Liver (tissue), 9 donors: ENCODE measurements around the gene ZFP36. TPM values are rescaled to one million over a fixed set of nuclear protein-coding genes. Genes with fewer than 3 reads are reported as not detected.

Source experiments
- DNase-seq: peaks from one replicate; pipeline ENCODE4 v3.0.0-alpha.2; 2017; ENCODE audit warnings: low spot score
- H3K27ac ChIP-seq, 2 donors: one replicate each; pipeline ENCODE4 v1.7.0; 2013; ENCODE audit warnings: inconsistent platforms in 2 of 2, low read length in 2 of 2, control low read depth in 1 of 2, low read depth in 1 of 2, mild to moderate bottlenecking in 1 of 2
- H3K27me3 ChIP-seq, 4 donors: one replicate each; pipeline versions ENCODE4 v1.6.1 to v1.7.0; 2013; ENCODE audit warnings: low read length in 3 of 4, inconsistent platforms in 1 of 4, mild to moderate bottlenecking in 1 of 4, moderate library complexity in 1 of 4; ENCODE audit not compliant: control insufficient read depth in 4 of 4, insufficient read depth in 4 of 4
- H3K36me3 ChIP-seq, 4 donors: one replicate each; pipeline versions ENCODE4 v1.6.1 to v1.7.0; 2013; ENCODE audit warnings: low read length in 3 of 4, mild to moderate bottlenecking in 3 of 4, low read depth in 1 of 4, moderate library complexity in 1 of 4; ENCODE audit not compliant: control insufficient read depth in 4 of 4, insufficient read depth in 3 of 4
- H3K4me1 ChIP-seq, 4 donors: one replicate each; pipeline versions ENCODE4 v1.6.1 to v1.7.0; 2013; ENCODE audit warnings: low read length in 3 of 4, mild to moderate bottlenecking in 3 of 4, moderate library complexity in 1 of 4; ENCODE audit not compliant: control insufficient read depth in 4 of 4, insufficient read depth in 4 of 4
- H3K4me3 ChIP-seq, 3 donors: one replicate each; pipeline versions ENCODE4 v1.6.1 to v1.7.0; 2013; ENCODE audit warnings: low read length in 3 of 3, control low read depth in 1 of 3, low read depth in 1 of 3, mild to moderate bottlenecking in 1 of 3
- H3K9ac ChIP-seq, 2 donors: one replicate each; pipeline ENCODE4 v1.7.0; 2013; ENCODE audit warnings: low read length in 2 of 2, mild to moderate bottlenecking in 2 of 2, moderate library complexity in 2 of 2, control low read depth in 1 of 2, low read depth in 1 of 2
- H3K9me3 ChIP-seq, 4 donors: one replicate each; pipeline versions ENCODE4 v1.6.1 to v1.7.0; 2013; ENCODE audit warnings: low read length in 3 of 4; ENCODE audit not compliant: control insufficient read depth in 4 of 4
- EGR1 ChIP-seq, 2 donors: IDR thresholded peaks; 2 replicates each; pipeline ENCODE4 v1.6.1; 2016 to 2018; ENCODE audit warnings: antibody characterized with exemption in 2 of 2, low read depth in 2 of 2
- FOXA1 ChIP-seq: IDR thresholded peaks from 2 replicates; pipeline ENCODE4 v1.6.1; 2016; ENCODE audit warnings: antibody characterized with exemption
- FOXA2 ChIP-seq: IDR thresholded peaks from 2 replicates; pipeline ENCODE4 v1.6.1; 2016; ENCODE audit warnings: antibody characterized with exemption
- GABPA ChIP-seq, 2 donors: IDR thresholded peaks in 1 of 2; conservative IDR thresholded peaks in 1 of 2; 2 replicates each; pipeline ENCODE4 v1.6.1; 2016; ENCODE audit warnings: antibody characterized with exemption in 2 of 2, mild to moderate bottlenecking in 1 of 2, moderate library complexity in 1 of 2
- HNF4A ChIP-seq, 2 donors: conservative IDR thresholded peaks; 2 replicates each; pipeline ENCODE4 v1.6.1; 2016; ENCODE audit warnings: antibody characterized with exemption in 2 of 2, mild to moderate bottlenecking in 2 of 2
- HNF4G ChIP-seq: IDR thresholded peaks from 2 replicates; pipeline ENCODE4 v1.6.1; 2016; ENCODE audit warnings: antibody characterized with exemption
- JUND ChIP-seq, 2 donors: IDR thresholded peaks; 2 replicates each; pipeline ENCODE4 v1.6.1; 2016; ENCODE audit warnings: antibody characterized with exemption in 2 of 2
- NR2F2 ChIP-seq: IDR thresholded peaks from 2 replicates; pipeline ENCODE4 v1.6.1; 2016; ENCODE audit warnings: antibody characterized with exemption
- RAD21 ChIP-seq, 2 donors: IDR thresholded peaks; 2 replicates each; pipeline ENCODE4 v1.6.1; 2016; ENCODE audit warnings: antibody characterized with exemption in 2 of 2, mild to moderate bottlenecking in 2 of 2
- RXRA ChIP-seq, 2 donors: IDR thresholded peaks; 2 replicates each; pipeline ENCODE4 v1.6.1; 2017 to 2018; ENCODE audit warnings: antibody characterized with exemption in 2 of 2, mild to moderate bottlenecking in 1 of 2
- SP1 ChIP-seq: IDR thresholded peaks from 2 replicates; pipeline ENCODE4 v1.6.1; 2018; ENCODE audit warnings: antibody characterized with exemption, mild to moderate bottlenecking
- TAF1 ChIP-seq: conservative IDR thresholded peaks from 2 replicates; pipeline ENCODE4 v1.6.1; 2016; ENCODE audit warnings: antibody characterized with exemption, mild to moderate bottlenecking
- YY1 ChIP-seq: IDR thresholded peaks from 2 replicates; pipeline ENCODE4 v1.6.1; 2016; ENCODE audit warnings: antibody characterized with exemption, mild to moderate bottlenecking
- WGBS: extraction: QIAGEN DNeasy Blood & Tissue Kit; methylation state at CpG from one replicate; pipeline ENCODE4 v1.1.7; 2013; 5-methylcytosine and 5-hydroxymethylcytosine counted together
- polyA plus RNA-seq, 2 donors: library from polyadenylated mRNA; stranded (reverse) in 1 of 2; unstranded in 1 of 2; fragments of 200-250 nt in 1 of 2; fragments of >200 nt in 1 of 2; fragmentation: Nextera tagmentation in 1 of 2; extraction: Ambion mirVana in 1 of 2; gene quantifications; one replicate each; pipeline versions ENCODE4 v1.2.1 to v1.2.3, GENCODE V29; 2013 to 2015
- total RNA-seq, 2 donors: library from RNA; depleted of rRNA; stranded (reverse); fragments of >200 nt; gene quantifications; one replicate each; pipeline ENCODE4 v1.2.3, GENCODE V29; 2014
- TF ChIP-seq, protein P1 (sequence below): IDR thresholded peaks from 2 replicates; pipeline ENCODE4 v1.6.1; 2016; ENCODE audit warnings: antibody characterized with exemption
- TF ChIP-seq, protein P2 (sequence below): IDR thresholded peaks from 2 replicates; pipeline ENCODE4 v1.6.1; 2016; ENCODE audit warnings: antibody characterized with exemption, mild to moderate bottlenecking
- TF ChIP-seq, protein P3 (sequence below): IDR thresholded peaks from 2 replicates; pipeline ENCODE4 v1.6.1; 2016; ENCODE audit warnings: antibody characterized with exemption
- TF ChIP-seq, protein P4 (sequence below): fragments of 150-350 bp; IDR thresholded peaks from 2 replicates; pipeline ENCODE4 v1.5.1; 2017; ENCODE audit warnings: improper control_type of control experiment, low read depth, low read length; ENCODE audit not compliant: missing input control
- TF ChIP-seq, protein P5 (sequence below): IDR thresholded peaks from 2 replicates; pipeline ENCODE4 v1.6.1; 2016; ENCODE audit warnings: antibody characterized with exemption
- donor health status: healthy.
- donor health status: healthy.
- donor health status: healthy.
- donor health status: healthy.
- donor health status: healthy.

The ZFP36 gene
- total and polyA plus RNA-seq, 4 donors = 3.6 to 91.9 (median 35.5) TPM

DNA sequence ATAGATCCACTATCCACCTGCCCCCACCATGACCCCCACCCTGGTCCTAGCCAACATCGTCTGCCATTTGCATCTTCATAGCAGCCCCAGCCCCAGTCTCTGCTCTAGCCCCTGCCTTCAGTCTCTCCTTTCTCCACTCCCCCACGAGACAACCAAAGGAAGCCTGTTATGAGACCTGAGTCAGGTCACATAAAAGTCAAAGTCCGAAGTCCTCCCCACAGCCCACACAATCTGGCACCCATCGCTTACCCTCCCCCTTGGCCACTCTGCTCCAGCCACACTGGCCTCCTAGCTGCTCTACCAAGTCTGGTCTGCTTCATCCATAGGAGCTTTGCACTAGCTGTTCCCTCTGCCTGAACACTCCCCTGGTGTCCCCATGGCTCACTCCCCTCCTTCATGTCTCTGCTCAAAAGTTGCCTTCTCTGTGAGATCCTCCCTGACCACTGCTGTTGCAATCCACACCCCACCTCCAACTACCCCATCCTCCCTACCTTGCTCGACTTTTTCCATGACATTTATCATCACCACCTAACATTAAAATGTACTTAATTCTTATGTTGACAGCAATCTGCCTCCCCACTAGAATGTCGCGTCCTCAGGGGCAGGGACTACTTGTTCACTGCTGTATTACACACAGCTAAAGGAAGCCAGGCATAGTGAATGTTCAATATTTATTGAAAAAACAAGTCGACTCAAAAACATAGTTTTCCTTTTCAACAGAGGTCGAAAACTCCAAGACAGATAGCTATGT lies 4.6 kb downstream of the ZFP36 start:
- WGBS = 5% methylated on average over 9 of the region's 9 CpGs
- Histone ChIP-seq H3K9me3 (no peaks in the 10 kb centered on the region), H3K27me3 (no peaks in the 10 kb centered on the region), H3K9ac (peak overlapping the region; percentile 64 to 98), H3K4me1 (peaks cover 5 to 32% (median 11%) of the 10 kb centered on the region in 4 donors), H3K36me3 (peaks cover 0 to 9% (median 0%) of the 10 kb centered on the region in 4 donors), H3K27ac (peak overlapping the region; percentile 89 to 98), H3K4me3 (peak overlapping the region; percentile 45 to 94 (median 80))
- DNase-seq = peak; percentile 59
- TF ChIP-seq YY1 (peak; percentile 61), RAD21 (IDR thresholded peaks at IDR 0.05) (no peak), SP1 (peak; percentile 94), NR2F2 (peak; percentile 38), HNF4G (peak; percentile 97), FOXA1 (no peak), GABPA (IDR thresholded peaks at IDR 0.05 in 1 of 2, conservative IDR thresholded peaks at IDR 0.05 in 1 of 2) (no peak), TAF1 (peak; percentile 69), FOXA2 (peak; percentile 26), JUND (IDR thresholded peaks at IDR 0.05) (peak; percentile 3 to 57), HNF4A (conservative IDR thresholded peaks at IDR 0.05) (peak; percentile 94 to 95), RXRA (IDR thresholded peaks at IDR 0.05) (peak; percentile 91 to 95), EGR1 (IDR thresholded peaks at IDR 0.05; ENCODE audit: low read depth in 2 of 2) (peak in 1 of 2 donors; percentile 89)
- TF ChIP-seq, protein P1, sequence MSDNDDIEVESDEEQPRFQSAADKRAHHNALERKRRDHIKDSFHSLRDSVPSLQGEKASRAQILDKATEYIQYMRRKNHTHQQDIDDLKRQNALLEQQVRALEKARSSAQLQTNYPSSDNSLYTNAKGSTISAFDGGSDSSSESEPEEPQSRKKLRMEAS = peak; percentile 72
- TF ChIP-seq, protein P2, sequence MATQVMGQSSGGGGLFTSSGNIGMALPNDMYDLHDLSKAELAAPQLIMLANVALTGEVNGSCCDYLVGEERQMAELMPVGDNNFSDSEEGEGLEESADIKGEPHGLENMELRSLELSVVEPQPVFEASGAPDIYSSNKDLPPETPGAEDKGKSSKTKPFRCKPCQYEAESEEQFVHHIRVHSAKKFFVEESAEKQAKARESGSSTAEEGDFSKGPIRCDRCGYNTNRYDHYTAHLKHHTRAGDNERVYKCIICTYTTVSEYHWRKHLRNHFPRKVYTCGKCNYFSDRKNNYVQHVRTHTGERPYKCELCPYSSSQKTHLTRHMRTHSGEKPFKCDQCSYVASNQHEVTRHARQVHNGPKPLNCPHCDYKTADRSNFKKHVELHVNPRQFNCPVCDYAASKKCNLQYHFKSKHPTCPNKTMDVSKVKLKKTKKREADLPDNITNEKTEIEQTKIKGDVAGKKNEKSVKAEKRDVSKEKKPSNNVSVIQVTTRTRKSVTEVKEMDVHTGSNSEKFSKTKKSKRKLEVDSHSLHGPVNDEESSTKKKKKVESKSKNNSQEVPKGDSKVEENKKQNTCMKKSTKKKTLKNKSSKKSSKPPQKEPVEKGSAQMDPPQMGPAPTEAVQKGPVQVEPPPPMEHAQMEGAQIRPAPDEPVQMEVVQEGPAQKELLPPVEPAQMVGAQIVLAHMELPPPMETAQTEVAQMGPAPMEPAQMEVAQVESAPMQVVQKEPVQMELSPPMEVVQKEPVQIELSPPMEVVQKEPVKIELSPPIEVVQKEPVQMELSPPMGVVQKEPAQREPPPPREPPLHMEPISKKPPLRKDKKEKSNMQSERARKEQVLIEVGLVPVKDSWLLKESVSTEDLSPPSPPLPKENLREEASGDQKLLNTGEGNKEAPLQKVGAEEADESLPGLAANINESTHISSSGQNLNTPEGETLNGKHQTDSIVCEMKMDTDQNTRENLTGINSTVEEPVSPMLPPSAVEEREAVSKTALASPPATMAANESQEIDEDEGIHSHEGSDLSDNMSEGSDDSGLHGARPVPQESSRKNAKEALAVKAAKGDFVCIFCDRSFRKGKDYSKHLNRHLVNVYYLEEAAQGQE = peak; percentile 87
- TF ChIP-seq, protein P3, sequence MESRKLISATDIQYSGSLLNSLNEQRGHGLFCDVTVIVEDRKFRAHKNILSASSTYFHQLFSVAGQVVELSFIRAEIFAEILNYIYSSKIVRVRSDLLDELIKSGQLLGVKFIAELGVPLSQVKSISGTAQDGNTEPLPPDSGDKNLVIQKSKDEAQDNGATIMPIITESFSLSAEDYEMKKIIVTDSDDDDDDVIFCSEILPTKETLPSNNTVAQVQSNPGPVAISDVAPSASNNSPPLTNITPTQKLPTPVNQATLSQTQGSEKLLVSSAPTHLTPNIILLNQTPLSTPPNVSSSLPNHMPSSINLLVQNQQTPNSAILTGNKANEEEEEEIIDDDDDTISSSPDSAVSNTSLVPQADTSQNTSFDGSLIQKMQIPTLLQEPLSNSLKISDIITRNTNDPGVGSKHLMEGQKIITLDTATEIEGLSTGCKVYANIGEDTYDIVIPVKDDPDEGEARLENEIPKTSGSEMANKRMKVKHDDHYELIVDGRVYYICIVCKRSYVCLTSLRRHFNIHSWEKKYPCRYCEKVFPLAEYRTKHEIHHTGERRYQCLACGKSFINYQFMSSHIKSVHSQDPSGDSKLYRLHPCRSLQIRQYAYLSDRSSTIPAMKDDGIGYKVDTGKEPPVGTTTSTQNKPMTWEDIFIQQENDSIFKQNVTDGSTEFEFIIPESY = no peak
- TF ChIP-seq, protein P4, sequence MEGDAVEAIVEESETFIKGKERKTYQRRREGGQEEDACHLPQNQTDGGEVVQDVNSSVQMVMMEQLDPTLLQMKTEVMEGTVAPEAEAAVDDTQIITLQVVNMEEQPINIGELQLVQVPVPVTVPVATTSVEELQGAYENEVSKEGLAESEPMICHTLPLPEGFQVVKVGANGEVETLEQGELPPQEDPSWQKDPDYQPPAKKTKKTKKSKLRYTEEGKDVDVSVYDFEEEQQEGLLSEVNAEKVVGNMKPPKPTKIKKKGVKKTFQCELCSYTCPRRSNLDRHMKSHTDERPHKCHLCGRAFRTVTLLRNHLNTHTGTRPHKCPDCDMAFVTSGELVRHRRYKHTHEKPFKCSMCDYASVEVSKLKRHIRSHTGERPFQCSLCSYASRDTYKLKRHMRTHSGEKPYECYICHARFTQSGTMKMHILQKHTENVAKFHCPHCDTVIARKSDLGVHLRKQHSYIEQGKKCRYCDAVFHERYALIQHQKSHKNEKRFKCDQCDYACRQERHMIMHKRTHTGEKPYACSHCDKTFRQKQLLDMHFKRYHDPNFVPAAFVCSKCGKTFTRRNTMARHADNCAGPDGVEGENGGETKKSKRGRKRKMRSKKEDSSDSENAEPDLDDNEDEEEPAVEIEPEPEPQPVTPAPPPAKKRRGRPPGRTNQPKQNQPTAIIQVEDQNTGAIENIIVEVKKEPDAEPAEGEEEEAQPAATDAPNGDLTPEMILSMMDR = no peak
- TF ChIP-seq, protein P5, sequence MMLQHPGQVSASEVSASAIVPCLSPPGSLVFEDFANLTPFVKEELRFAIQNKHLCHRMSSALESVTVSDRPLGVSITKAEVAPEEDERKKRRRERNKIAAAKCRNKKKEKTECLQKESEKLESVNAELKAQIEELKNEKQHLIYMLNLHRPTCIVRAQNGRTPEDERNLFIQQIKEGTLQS = peak; percentile 29
